GM12878 (cell line): ENCODE results near the gene RGS16. TPM values are rescaled to one million over a fixed set of nuclear protein-coding genes. Genes with fewer than 3 reads are reported as not detected.
A peak's percentile ranks its signal among the peaks of the same experiment; 100 is the strongest.

Experiments used
- ATAC-seq: fragments of 200-7000 bp; cut with Tn5 transposase; 3 replicates; pipeline ENCODE4 v1.9.1; 2020; ENCODE audit warnings: mild to moderate bottlenecking, moderate library complexity
- BruUV-seq: library from RNA; stranded (reverse); fragments of 400-500 nt; replicated peaks from 2 replicates; lab custom pipeline; 2021; lab: Mats Ljungman, UMichigan
- CTCF ChIA-PET: fragments of 300-600 bp; sonication (Branson Sonifier 250); formaldehyde crosslinking; extraction: SDS; loops from one replicate; lab custom pipeline; 2021; ENCODE audit warnings: inconsistent platforms; lab: Yijun Ruan, JAX
- POLR2A ChIA-PET: fragments of 350-600 bp; formaldehyde crosslinking; extraction: SDS; loops from one replicate; lab custom pipeline; 2021; ENCODE audit warnings: inconsistent platforms; lab: Charles Lee
- RAD21 ChIA-PET: fragments of 300-600 bp; sonication (Branson Sonifier 250); formaldehyde crosslinking; loops from one replicate; lab custom pipeline; 2023; ENCODE audit warnings: antibody characterized with exemption; ENCODE audit not compliant: unreplicated experiment; lab: Charles Lee
- SMC1A ChIA-PET: fragments of 300-600 bp; sonication (Branson Sonifier 250); formaldehyde crosslinking; loops from one replicate; lab custom pipeline; 2023; ENCODE audit not compliant: unreplicated experiment, uncharacterized antibody; lab: Charles Lee
- DNase-seq: peaks from one replicate; pipeline ENCODE4 v3.0.0-alpha.2; 2011; ENCODE audit warnings: low read depth, low spot score
- FAIRE-seq: peaks from 3 replicates; lab custom pipeline; 2011; peaks lifted over from hg19 to GRCh38; lab: Jason Lieb, UNC
- H2AFZ ChIP-seq: 2 replicates; pipeline ENCODE4 v1.6.0; 2011; ENCODE audit warnings: low read depth, low read length, control low read depth; ENCODE audit not compliant: control insufficient read depth
- H3K27ac ChIP-seq: 2 replicates; pipeline ENCODE4 v1.5.1; 2011; ENCODE audit warnings: control low read depth; ENCODE audit not compliant: control insufficient read depth, insufficient read depth
- H3K27me3 ChIP-seq, 2 experiments: replicated peaks in 1 of 2; 2 replicates each; pipeline versions ENCODE4 v1.6.0 to v1.6.1; 2011; ENCODE audit warnings: low read length in 1 of 2; ENCODE audit not compliant: control insufficient read depth in 2 of 2, insufficient read depth in 2 of 2
- H3K36me3 ChIP-seq, 2 experiments: 2 replicates each; pipeline ENCODE4 v1.5.1; 2011; ENCODE audit warnings: low read length in 1 of 2; ENCODE audit not compliant: control insufficient read depth in 2 of 2, insufficient read depth in 2 of 2
- H3K4me1 ChIP-seq: 2 replicates; pipeline ENCODE4 v1.6.1; 2011; ENCODE audit warnings: mild to moderate bottlenecking, low read length, moderate library complexity, mixed read lengths; ENCODE audit not compliant: control insufficient read depth, insufficient read depth
- H3K4me2 ChIP-seq: 2 replicates; pipeline ENCODE4 v1.6.0; 2011; ENCODE audit warnings: control low read depth; ENCODE audit not compliant: control insufficient read depth, insufficient read depth
- H3K4me3 ChIP-seq: fragments of 200-600 bp; sonication (generic); 2 replicates; pipeline ENCODE4 v1.5.1; 2016
- H3K79me2 ChIP-seq: 2 replicates; pipeline ENCODE4 v1.6.0; 2011; ENCODE audit warnings: low read length; ENCODE audit not compliant: control insufficient read depth, insufficient read depth
- H3K9ac ChIP-seq: 2 replicates; pipeline ENCODE4 v1.8.0; 2011; ENCODE audit warnings: low read length, control low read depth, mixed read lengths; ENCODE audit not compliant: control insufficient read depth, insufficient read depth
- H3K9me3 ChIP-seq: replicated peaks from 3 replicates; pipeline ENCODE4 v1.5.1; 2011; ENCODE audit warnings: mild to moderate bottlenecking, low read length; ENCODE audit not compliant: control insufficient read depth, insufficient read depth
- H4K20me1 ChIP-seq: 2 replicates; pipeline ENCODE4 v1.6.0; 2011; ENCODE audit not compliant: control insufficient read depth, insufficient read depth
- CBFB ChIP-seq: IDR thresholded peaks from 2 replicates; pipeline ENCODE4 v1.6.1; 2016; ENCODE audit warnings: antibody characterized with exemption, low read depth
- CEBPB ChIP-seq, 2 experiments: fragments of 150-350 bp in 1 of 2; IDR thresholded peaks; 2 replicates each; pipeline ENCODE4 v1.6.1; 2012 to 2014; ENCODE audit warnings: low read depth in 2 of 2, low read length in 2 of 2, borderline replicate concordance in 1 of 2, inconsistent platforms in 1 of 2
- CHD2 ChIP-seq: IDR thresholded peaks from 2 replicates; pipeline ENCODE4 v1.6.1; 2011; ENCODE audit warnings: low read depth, low read length, improper control_type of control experiment, borderline replicate concordance
- KDM1A ChIP-seq: fragments of 200-600 bp; sonication (generic); IDR thresholded peaks from 2 replicates; pipeline ENCODE4 v1.6.1; 2016; ENCODE audit warnings: borderline replicate concordance
- NFIC ChIP-seq: IDR thresholded peaks from 2 replicates; pipeline ENCODE4 v1.6.1; 2012; ENCODE audit warnings: low read depth, mild to moderate bottlenecking, inconsistent platforms, low read length, moderate library complexity
- NKRF ChIP-seq: fragments of 450-650 bp; conservative IDR thresholded peaks from 2 replicates; pipeline ENCODE4 v1.6.1; 2017; ENCODE audit warnings: mild to moderate bottlenecking, moderate library complexity
- RAD21 ChIP-seq: IDR thresholded peaks from 2 replicates; pipeline ENCODE4 v1.6.1; 2011; ENCODE audit warnings: mild to moderate bottlenecking, low read depth, low read length, moderate library complexity; ENCODE audit not compliant: insufficient read depth
- ZNF384 ChIP-seq: IDR thresholded peaks from 2 replicates; pipeline ENCODE4 v1.6.1; 2012; ENCODE audit warnings: low read depth, mild to moderate bottlenecking, low read length, improper control_type of control experiment, borderline replicate concordance
- ZSCAN29 ChIP-seq: fragments of 450-650 bp; IDR thresholded peaks from 2 replicates; pipeline ENCODE4 v1.6.1; 2017; ENCODE audit warnings: mild to moderate bottlenecking, moderate library complexity
- in situ Hi-C: fragments of 300-500 bp; cut with MboI; formaldehyde crosslinking; loops from 9 replicates; pipeline ENCODE4 v1.14.3; 2018; ENCODE audit warnings: mixed read lengths
- intact Hi-C: fragments of 100-400 bp; cut with micrococcal nuclease; formaldehyde crosslinking; loops from one replicate; pipeline ENCODE4 v1.14.2; 2022; ENCODE audit not compliant: unreplicated experiment
- polyA plus RNA-seq, 11 experiments: library from polyadenylated mRNA; depleted of rRNA in 4 of 11; unstranded in 6 of 11; stranded (reverse) in 5 of 11; fragments of >200 nt; fragmentation: Nextera tagmentation in 4 of 11; fragmentation: Illumina TruSeq in 1 of 11; extraction: Ambion mirVana in 4 of 11; extraction: Trizol in 1 of 11; gene quantifications; 1 replicate in 1 of 11; 2 replicates in 10 of 11; pipeline versions ENCODE4 v1.2.1 to v1.2.3, GENCODE V29; 2011 to 2016; ENCODE audit warnings: inconsistent platforms in 2 of 11, missing spikeins in 2 of 11, low read depth in 1 of 11
- total RNA-seq, 4 experiments: library from RNA; depleted of rRNA in 3 of 4; stranded (reverse); fragments of >200 nt in 3 of 4; fragmentation: Illumina TruSeq in 1 of 4; extraction: Trizol in 1 of 4; gene quantifications; 2 replicates each; pipeline versions ENCODE4 v1.2.1 to v1.2.3, GENCODE V29; 2013 to 2021
- TF ChIP-seq, protein P1 (sequence below): fragments of 450-650 bp; formaldehyde crosslinking; IDR thresholded peaks from 2 replicates; pipeline ENCODE4 v1.5.0; 2022; ENCODE audit warnings: mild to moderate bottlenecking, missing genetic modification characterization

RGS16 gene
- total and polyA plus RNA-seq, 10 of the 15 experiments (the other 5 are each of a cell fraction or from before 2014, with no cell fraction given), result 16.4 to 58.2 (median 44.6) TPM

- FAIRE-seq (no peak), ATAC-seq (no peak)
- no peaks in the 10 kb centered on the region for H3K36me3 ChIP-seq
Measured at GRCh38 chr1:182620924-182621585, 16.9 kb upstream of the RGS16 start.

More at GRCh38 chr1:182620924-182621585, 16.9 kb upstream of the RGS16 start:
- Histone ChIP-seq H3K27ac (no peak overlapping the region), H3K9ac (no peak overlapping the region), H3K4me3 (no peak overlapping the region), H3K9me3 (peaks cover 2% of the 10 kb centered on the region; the same call in 1 of the 3 replicates), H3K79me2 (no peaks in the 10 kb centered on the region), H2AFZ (no peak overlapping the region)
- no TSS peak for BruUV-seq
- intact Hi-C loops, result no loop called here
- no peak for DNase-seq
- CTCF ChIA-PET, result interaction anchor here (0.8 to 37.4 kb wide), 9 partner anchors 8 to 168 kb away, joined by 3 to 1888 read pairs (median 5); partner anchors contain the start of gene NPL
- TF ChIP-seq ZNF384 (peak; percentile 48), NKRF (no peak), CEBPB (IDR thresholded peaks at IDR 0.05; ENCODE audit: borderline replicate concordance in 1 of 2, low read depth in 2 of 2, low read length in 2 of 2) (0 out of 4 replicates have a peak, but pooled peaks of 1 of the 2 experiments have one; percentile 21), CHD2 (no peak), ZSCAN29 (no peak), NFIC (no peak), CBFB (no peak), RAD21 (no peak), KDM1A (no peak)
- TF ChIP-seq, protein P1, sequence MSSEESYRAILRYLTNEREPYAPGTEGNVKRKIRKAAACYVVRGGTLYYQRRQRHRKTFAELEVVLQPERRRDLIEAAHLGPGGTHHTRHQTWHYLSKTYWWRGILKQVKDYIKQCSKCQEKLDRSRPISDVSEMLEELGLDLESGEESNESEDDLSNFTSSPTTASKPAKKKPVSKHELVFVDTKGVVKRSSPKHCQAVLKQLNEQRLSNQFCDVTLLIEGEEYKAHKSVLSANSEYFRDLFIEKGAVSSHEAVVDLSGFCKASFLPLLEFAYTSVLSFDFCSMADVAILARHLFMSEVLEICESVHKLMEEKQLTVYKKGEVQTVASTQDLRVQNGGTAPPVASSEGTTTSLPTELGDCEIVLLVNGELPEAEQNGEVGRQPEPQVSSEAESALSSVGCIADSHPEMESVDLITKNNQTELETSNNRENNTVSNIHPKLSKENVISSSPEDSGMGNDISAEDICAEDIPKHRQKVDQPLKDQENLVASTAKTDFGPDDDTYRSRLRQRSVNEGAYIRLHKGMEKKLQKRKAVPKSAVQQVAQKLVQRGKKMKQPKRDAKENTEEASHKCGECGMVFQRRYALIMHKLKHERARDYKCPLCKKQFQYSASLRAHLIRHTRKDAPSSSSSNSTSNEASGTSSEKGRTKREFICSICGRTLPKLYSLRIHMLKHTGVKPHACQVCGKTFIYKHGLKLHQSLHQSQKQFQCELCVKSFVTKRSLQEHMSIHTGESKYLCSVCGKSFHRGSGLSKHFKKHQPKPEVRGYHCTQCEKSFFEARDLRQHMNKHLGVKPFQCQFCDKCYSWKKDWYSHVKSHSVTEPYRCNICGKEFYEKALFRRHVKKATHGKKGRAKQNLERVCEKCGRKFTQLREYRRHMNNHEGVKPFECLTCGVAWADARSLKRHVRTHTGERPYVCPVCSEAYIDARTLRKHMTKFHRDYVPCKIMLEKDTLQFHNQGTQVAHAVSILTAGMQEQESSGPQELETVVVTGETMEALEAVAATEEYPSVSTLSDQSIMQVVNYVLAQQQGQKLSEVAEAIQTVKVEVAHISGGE (CRISPR knock-in tag), result no peak
- TF ChIP-seq, all 136 proteins: peak for 2
- in situ Hi-C loops, result no loop called here
- Histone ChIP-seq H3K4me1 (peaks cover 72% of the 10 kb centered on the region), H4K20me1 (no peaks in the 10 kb centered on the region), H3K27me3 (no peaks in the 10 kb centered on the region), H3K4me2 (no peak overlapping the region)
- RAD21 ChIA-PET, result interaction anchor here (1.0 to 1.8 kb wide), 6 partner anchors 11 to 97 kb away, joined by 3 to 8 read pairs (median 4); no protein-coding TSS in a partner anchor
- POLR2A ChIA-PET, result interaction anchor here (1.4 to 3.8 kb wide), 3 partner anchors 9 to 17 kb away, joined by 4 to 20 read pairs (median 6); partner anchors contain the start of gene RGS16
- SMC1A ChIA-PET, result interaction anchor here (0.6 to 12.3 kb wide), 7 partner anchors 8 to 167 kb away, joined by 3 to 219 read pairs (median 31); partner anchors contain the start of gene RGS16
